Endothelial cell of umbilical vein (primary cell): ENCODE data around the gene PDE4B. TPM values are rescaled to one million over a fixed set of nuclear protein-coding genes. Genes with fewer than 3 reads are reported as not detected.

Source experiments
- BruUV-seq: library from RNA; stranded (reverse); fragments of 400-500 nt; replicated peaks from 2 replicates; lab custom pipeline; 2021; lab: Mats Ljungman, UMichigan
- CTCF ChIA-PET: fragments of 300-600, 350-600 bp; sonication (Branson Sonifier 250); formaldehyde crosslinking; loops from one replicate; lab custom pipeline; 2021; ENCODE audit warnings: antibody characterized with exemption, inconsistent platforms; lab: Charles Lee
- POLR2A ChIA-PET: fragments of 300-600, 350-600 bp; sonication (Branson Sonifier 250); formaldehyde crosslinking; loops from one replicate; lab custom pipeline; 2021; ENCODE audit warnings: antibody characterized with exemption, inconsistent platforms; lab: Charles Lee
- DNase-seq: peaks from one replicate; pipeline ENCODE4 v3.0.0-alpha.2; 2011; ENCODE audit warnings: low read depth, low spot score
- FAIRE-seq: peaks from 2 replicates; lab custom pipeline; 2011; peaks lifted over from hg19 to GRCh38; lab: Jason Lieb, UNC
- H2AFZ ChIP-seq: 2 replicates; pipeline ENCODE4 v1.6.0; 2012; ENCODE audit warnings: low read depth, low read length, control low read depth, inconsistent platforms
- H3K27ac ChIP-seq: 2 replicates; pipeline ENCODE4 v1.5.1; 2011; ENCODE audit warnings: low read depth, mild to moderate bottlenecking, control low read depth, low read length, moderate library complexity; ENCODE audit not compliant: insufficient read depth
- H3K27me3 ChIP-seq, 2 experiments: 2 replicates each; pipeline versions ENCODE4 v1.6.0 to v1.6.1; 2011; ENCODE audit warnings: low read length in 2 of 2, mixed read lengths in 1 of 2; ENCODE audit not compliant: control insufficient read depth in 2 of 2, insufficient read depth in 2 of 2
- H3K36me3 ChIP-seq, 2 experiments: 2 replicates in 1 of 2; 3 replicates in 1 of 2; pipeline ENCODE4 v1.5.1; 2011; ENCODE audit warnings: low read length in 2 of 2, mild to moderate bottlenecking in 1 of 2, moderate library complexity in 1 of 2; ENCODE audit not compliant: control insufficient read depth in 2 of 2, insufficient read depth in 2 of 2; ENCODE audit errors: extremely low read depth in 1 of 2
- H3K4me1 ChIP-seq: 3 replicates; pipeline ENCODE4 v1.5.1; 2011; ENCODE audit warnings: mild to moderate bottlenecking, low read length; ENCODE audit not compliant: control insufficient read depth, insufficient read depth; ENCODE audit errors: extremely low read depth
- H3K4me2 ChIP-seq: 2 replicates; pipeline ENCODE4 v1.6.1; 2011; ENCODE audit warnings: low read length, control low read depth, mixed read lengths; ENCODE audit not compliant: insufficient read depth
- H3K4me3 ChIP-seq, 3 experiments: fragments of 200-600 bp in 1 of 3; sonication (generic), shearing (Covaris generic) in 1 of 3; replicated peaks in 1 of 3; 2 replicates each; pipeline ENCODE4 v1.5.1; 2011 to 2016; ENCODE audit warnings: control low read depth in 3 of 3, low read length in 3 of 3, mild to moderate bottlenecking in 2 of 3, inconsistent platforms in 1 of 3, low read depth in 1 of 3, moderate library complexity in 1 of 3; ENCODE audit not compliant: insufficient read depth in 1 of 3
- H3K79me2 ChIP-seq: 2 replicates; pipeline ENCODE4 v1.6.0; 2012; ENCODE audit warnings: low read length, inconsistent platforms; ENCODE audit not compliant: control insufficient read depth, insufficient read depth
- H3K9ac ChIP-seq: replicated peaks from 2 replicates; pipeline ENCODE3; 2011; ENCODE audit warnings: low read length, control low read depth; ENCODE audit not compliant: insufficient read depth; ENCODE audit errors: extremely low read depth
- H3K9me1 ChIP-seq: replicated peaks from 3 replicates; pipeline ENCODE4 v1.6.0; 2011; ENCODE audit warnings: mild to moderate bottlenecking, low read length; ENCODE audit not compliant: control insufficient read depth, insufficient read depth; ENCODE audit errors: extremely low read depth
- H3K9me3 ChIP-seq: replicated peaks from 2 replicates; pipeline ENCODE4 v1.5.1; 2012; ENCODE audit warnings: low read length, inconsistent platforms; ENCODE audit not compliant: control insufficient read depth, insufficient read depth
- H4K20me1 ChIP-seq: replicated peaks from 2 replicates; pipeline ENCODE3; 2011; ENCODE audit warnings: mild to moderate bottlenecking, low read length; ENCODE audit not compliant: control insufficient read depth, insufficient read depth; ENCODE audit errors: extremely low read depth
- FOS ChIP-seq: IDR thresholded peaks from 2 replicates; pipeline ENCODE4 v1.6.1; 2011; ENCODE audit warnings: mild to moderate bottlenecking, low read length, moderate library complexity, borderline replicate concordance; ENCODE audit not compliant: insufficient read depth
- GATA2 ChIP-seq: IDR thresholded peaks from 2 replicates; pipeline ENCODE4 v1.7.0; 2011; ENCODE audit warnings: low read depth, mild to moderate bottlenecking, moderate library complexity, mixed read lengths, low read length; ENCODE audit not compliant: insufficient read length, insufficient read depth
- JUN ChIP-seq: IDR thresholded peaks from 2 replicates; pipeline ENCODE4 v1.6.1; 2011; ENCODE audit warnings: borderline replicate concordance, low read depth; ENCODE audit not compliant: insufficient read length, insufficient read depth
- MYC ChIP-seq: IDR thresholded peaks from one replicate; pipeline ENCODE4 v1.6.1; 2011; ENCODE audit warnings: mild to moderate bottlenecking, low read depth, low read length
- POLR2A ChIP-seq: IDR thresholded peaks from 2 replicates; pipeline ENCODE4 v1.6.1; 2012; ENCODE audit warnings: low read depth, mild to moderate bottlenecking, control low read depth, low read length
- dilution Hi-C: fragments of 300-500 bp; cut with MboI; formaldehyde crosslinking; loops from one replicate; pipeline ENCODE4 v1.15.0; 2019; ENCODE audit warnings: low sequenced_read_pairs; ENCODE audit not compliant: extremely low pct_ligation_motif_present
- intact Hi-C: fragments of 100-400 bp; cut with micrococcal nuclease; formaldehyde crosslinking; loops from one replicate; pipeline ENCODE4 v1.10.0; 2022
- polyA plus RNA-seq, 4 experiments: library from polyadenylated mRNA; depleted of rRNA in 3 of 4; stranded (reverse) in 3 of 4; unstranded in 1 of 4; fragments of >200 nt; gene quantifications; 2 replicates each; pipeline versions ENCODE4 v1.2.1 to v1.2.3, GENCODE V29; 2011 to 2012; ENCODE audit warnings: missing spikeins in 1 of 4
- total RNA-seq: library from RNA; stranded (reverse); gene quantifications from 2 replicates; pipeline ENCODE4 v1.2.3, GENCODE V29; 2021
- TF ChIP-seq, protein P1 (sequence below): IDR thresholded peaks from 2 replicates; pipeline ENCODE4 v1.6.1; 2011; ENCODE audit not compliant: insufficient read depth, insufficient read length
- TF ChIP-seq, protein P2 (sequence below), 2 donors: IDR thresholded peaks; 1 replicate in 1 of 2; 2 replicates in 1 of 2; pipeline ENCODE4 v1.5.1; 2011; ENCODE audit warnings: low read length in 2 of 2, mild to moderate bottlenecking in 2 of 2, moderate library complexity in 2 of 2, control low read depth in 1 of 2, inconsistent platforms in 1 of 2, low read depth in 1 of 2; ENCODE audit not compliant: insufficient read depth in 1 of 2; ENCODE audit errors: extremely low read depth in 1 of 2

PDE4B gene
- total and polyA plus RNA-seq, 2 donors (not counting 3 experiments of a cell fraction or from before 2014, with no cell fraction given): 63.5 to 69.8 TPM

DNA sequence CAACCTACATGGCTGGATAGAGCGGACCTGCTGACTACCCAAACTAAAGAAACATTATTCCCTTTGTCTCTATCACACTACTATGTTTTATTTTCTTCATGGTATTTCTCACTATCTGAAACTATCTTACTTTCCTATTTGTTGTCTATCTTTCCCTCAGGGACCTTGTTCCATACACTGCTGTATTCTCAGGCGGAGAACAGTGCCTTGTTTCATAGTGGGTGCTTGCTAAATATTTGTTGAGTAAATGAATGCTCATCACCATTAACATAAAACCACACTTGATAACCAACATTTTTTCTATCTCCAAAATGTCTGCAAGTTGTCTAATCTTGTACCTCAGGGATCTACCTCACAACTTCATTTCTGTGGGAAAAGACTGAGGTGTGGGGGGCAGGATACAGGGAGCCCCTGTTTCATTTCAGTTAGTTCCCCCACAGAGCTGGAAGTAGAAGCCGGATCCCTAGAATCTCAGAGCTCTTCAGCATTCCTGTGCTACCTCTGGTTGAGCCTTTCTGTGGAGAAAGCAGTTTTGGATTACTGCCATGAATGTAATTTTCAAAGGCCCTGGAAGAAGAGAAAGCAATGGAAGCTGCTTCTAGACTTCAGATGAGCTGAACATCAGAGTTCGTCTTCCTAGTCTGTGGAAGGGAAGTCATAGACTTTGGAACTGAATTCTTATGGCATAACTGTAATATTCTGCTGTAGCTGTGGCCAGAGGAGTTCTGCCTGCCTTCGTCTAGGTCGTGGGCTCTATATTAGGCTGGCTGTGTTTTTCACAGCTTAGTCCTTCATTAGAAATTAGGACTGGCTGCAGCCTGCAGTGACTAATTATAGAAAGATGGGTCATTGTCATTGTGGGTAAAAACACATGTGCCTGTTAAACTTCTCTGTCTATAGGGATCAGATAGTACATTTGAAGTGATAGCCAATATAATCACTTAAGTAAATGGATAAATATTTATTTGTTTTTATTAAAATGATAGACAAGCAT is 448.1 kb downstream of the PDE4B start:
- intact Hi-C loops (loop anchor here (5.0 kb wide), 2 partner anchors 548 to 1178 kb away; no protein-coding TSS in a partner anchor), dilution Hi-C loops (no loop called here)
- BruUV-seq: no TSS peak
- TF ChIP-seq, protein P1, sequence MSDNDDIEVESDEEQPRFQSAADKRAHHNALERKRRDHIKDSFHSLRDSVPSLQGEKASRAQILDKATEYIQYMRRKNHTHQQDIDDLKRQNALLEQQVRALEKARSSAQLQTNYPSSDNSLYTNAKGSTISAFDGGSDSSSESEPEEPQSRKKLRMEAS: no peak
- no peak for TF ChIP-seq FOS
- no peak for TF ChIP-seq JUN
- no peak for TF ChIP-seq GATA2
- no peak for TF ChIP-seq MYC
- no peak for TF ChIP-seq POLR2A
- TF ChIP-seq, protein P2, sequence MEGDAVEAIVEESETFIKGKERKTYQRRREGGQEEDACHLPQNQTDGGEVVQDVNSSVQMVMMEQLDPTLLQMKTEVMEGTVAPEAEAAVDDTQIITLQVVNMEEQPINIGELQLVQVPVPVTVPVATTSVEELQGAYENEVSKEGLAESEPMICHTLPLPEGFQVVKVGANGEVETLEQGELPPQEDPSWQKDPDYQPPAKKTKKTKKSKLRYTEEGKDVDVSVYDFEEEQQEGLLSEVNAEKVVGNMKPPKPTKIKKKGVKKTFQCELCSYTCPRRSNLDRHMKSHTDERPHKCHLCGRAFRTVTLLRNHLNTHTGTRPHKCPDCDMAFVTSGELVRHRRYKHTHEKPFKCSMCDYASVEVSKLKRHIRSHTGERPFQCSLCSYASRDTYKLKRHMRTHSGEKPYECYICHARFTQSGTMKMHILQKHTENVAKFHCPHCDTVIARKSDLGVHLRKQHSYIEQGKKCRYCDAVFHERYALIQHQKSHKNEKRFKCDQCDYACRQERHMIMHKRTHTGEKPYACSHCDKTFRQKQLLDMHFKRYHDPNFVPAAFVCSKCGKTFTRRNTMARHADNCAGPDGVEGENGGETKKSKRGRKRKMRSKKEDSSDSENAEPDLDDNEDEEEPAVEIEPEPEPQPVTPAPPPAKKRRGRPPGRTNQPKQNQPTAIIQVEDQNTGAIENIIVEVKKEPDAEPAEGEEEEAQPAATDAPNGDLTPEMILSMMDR (IDR thresholded peaks at IDR 0.05; ENCODE audit: extremely low read depth in 1 of 2, insufficient read depth in 1 of 2, low read depth in 1 of 2, low read length in 2 of 2): no peak
- no peaks in the 10 kb centered on the region for H3K9me3 ChIP-seq
- H3K9ac ChIP-seq: no peak overlapping the region
- no peaks in the 10 kb centered on the region for H3K79me2 ChIP-seq
- no peak overlapping the region for H3K4me2 ChIP-seq
- H3K4me1 ChIP-seq: peaks cover 14% of the 10 kb centered on the region
- H3K27me3 ChIP-seq: no peaks in the 10 kb centered on the region
- no peak overlapping the region for H3K27ac ChIP-seq
- H4K20me1 ChIP-seq: no peaks in the 10 kb centered on the region
- DNase-seq (no peak), FAIRE-seq (no peak)
- no peak overlapping the region for H2AFZ ChIP-seq
- H3K4me3 ChIP-seq: no peak overlapping the region
- ChIA-PET POLR2A (no interaction called here), CTCF (interaction anchor here (0.8 to 5.3 kb wide), 12 partner anchors 32 to 1025 kb away, joined by 3 to 116 read pairs (median 8); no protein-coding TSS in a partner anchor)
- H3K9me1 ChIP-seq: no peaks in the 10 kb centered on the region
- H3K36me3 ChIP-seq: no peaks in the 10 kb centered on the region
